Activated CD8-positive, alpha-beta memory T cell treated with anti-CD3 and anti-CD28 coated beads for 1 hour (primary cell): Measurements from ENCODE around the gene ITIH5.

Source experiments
- DNase-seq, 2 donors: peaks; one replicate each; pipeline ENCODE4 v3.0.0-alpha.2; 2020; ENCODE audit warnings: low read depth in 1 of 2; ENCODE audit errors: extremely low read depth in 1 of 2

Gene ITIH5

GRCh38 chr10:7553531-7553930 is 113.2 kb downstream of the ITIH5 start:
- DNase-seq = no peak

DNA sequence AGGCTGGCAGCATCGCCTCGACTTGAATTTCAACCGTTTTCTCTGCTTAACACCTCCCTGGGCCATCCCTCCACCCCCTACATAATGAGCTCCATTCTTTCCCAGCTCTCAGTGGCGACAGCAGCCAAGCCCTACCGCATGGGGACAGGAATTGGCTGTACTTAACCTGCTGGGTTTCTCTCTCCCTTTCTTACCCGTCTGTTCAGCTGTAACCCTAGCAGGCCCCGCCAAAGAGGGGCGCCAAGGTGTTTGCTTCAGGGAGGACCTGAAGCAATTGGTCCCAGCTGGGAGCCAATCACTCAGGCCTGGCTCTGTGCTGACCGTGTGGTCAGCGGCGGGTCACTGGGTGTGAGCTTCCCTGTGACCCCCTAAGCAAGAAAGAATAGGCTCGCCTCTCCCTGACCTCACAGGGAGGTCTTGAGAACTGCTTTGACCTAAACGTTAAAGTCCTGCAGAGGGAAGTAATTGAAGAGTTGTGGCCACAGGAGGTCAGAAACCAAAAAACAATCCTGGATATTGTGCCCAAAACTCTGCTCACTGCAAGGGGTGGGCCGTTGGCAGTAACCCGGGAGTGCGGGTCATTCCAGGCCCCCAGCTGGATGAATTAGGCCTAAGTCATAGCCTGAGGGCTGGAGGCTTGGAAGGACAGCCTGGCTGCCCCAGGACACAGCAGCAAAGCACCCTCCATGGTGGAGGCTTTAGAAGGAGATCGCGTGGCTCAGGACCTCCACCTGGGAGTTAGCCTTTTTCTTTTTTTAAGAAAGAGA is 114.6 kb downstream of the ITIH5 start:
- DNase-seq = no peak

DNA sequence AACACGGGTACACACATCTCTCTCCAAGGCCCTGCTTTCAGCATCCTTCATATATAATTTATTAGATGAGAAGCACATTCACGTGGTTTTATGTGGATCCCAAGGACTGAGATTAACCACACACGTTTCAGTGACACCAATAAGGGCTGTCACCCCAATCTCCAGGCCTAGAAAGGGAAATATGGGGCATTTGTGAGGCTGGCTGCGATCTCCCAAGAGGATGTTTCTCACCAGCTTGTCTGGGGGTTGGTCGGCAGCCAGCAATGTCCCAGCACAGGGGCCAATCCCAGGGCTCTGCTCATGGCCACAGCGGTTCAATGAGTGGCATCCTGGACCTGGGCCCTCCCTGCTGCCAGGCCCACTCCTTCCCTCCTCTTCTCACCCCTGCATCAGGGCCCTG is 115.5 kb downstream of the ITIH5 start:
- DNase-seq = no peak

- DNase-seq = no peak
Measured at GRCh38 chr10:7550013-7550412, 116.8 kb downstream of the ITIH5 start.

DNA sequence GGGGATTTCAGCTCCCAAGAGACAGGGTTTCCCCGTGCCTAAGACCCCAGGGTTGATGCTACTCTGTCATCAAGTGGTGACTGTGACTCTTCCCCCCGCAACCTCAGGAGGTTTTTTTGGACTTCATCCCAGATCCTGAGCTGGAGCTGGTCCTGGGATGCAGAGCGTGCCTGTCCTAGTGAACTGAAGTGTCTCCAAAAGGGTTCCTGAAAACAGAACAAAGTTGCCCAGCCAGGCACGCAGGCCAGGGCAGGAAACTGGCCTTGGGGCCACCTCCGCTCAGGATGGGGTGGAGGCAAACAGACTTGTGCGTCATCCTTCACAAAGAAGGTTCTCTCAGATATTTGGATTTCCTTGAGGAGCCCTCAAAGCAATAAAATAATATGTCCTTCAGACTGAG is 118.9 kb downstream of the ITIH5 start:
- no peak for DNase-seq

DNA sequence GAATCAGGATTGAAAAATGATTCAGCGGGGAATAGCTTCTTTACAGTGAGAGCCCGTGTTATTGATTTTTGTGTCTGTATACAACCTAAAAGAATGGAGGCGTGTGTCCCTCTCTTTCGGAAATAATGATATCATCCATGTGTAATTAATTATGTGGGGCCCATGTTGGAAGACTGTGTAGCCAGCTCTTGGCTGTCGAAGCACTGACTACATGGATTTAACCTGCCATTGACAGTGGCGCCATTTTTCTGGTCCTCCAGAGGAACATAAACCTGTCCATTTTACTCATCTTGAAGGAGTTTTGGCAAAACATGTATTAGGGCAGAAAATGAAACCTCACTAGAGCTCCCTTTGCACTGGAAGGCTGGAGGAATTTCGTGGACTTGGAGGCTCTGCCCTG is 119.6 kb downstream of the ITIH5 start:
- no peak for DNase-seq

DNA sequence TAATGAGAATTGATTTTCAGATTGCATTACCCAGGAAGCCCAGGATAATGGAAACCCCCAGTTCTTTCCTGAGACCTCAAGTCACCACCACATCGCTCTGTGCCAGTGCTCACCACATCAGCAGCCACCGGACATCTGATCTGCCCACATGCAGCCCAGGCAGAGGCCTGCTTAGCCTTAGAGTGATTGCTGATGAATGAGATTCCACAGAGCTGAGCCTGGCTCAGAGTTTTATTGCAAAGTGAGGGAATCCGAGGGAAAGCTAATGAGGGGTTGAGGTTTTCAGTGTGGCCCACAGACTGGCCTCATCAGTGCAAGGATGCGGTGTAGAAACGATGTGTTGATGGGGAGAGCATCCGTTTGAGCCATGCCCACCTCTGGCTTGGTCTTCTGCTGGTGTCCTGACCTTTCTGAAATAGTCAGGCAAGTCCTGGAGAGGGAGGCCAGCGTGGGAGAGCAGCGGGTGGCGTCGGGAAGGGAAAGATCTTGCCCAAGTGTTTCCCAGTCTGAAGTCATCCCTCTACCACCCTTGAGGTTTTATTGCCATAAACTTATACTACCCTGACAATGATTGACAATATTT is 120.3 kb downstream of the ITIH5 start:
- DNase-seq = no peak

DNA sequence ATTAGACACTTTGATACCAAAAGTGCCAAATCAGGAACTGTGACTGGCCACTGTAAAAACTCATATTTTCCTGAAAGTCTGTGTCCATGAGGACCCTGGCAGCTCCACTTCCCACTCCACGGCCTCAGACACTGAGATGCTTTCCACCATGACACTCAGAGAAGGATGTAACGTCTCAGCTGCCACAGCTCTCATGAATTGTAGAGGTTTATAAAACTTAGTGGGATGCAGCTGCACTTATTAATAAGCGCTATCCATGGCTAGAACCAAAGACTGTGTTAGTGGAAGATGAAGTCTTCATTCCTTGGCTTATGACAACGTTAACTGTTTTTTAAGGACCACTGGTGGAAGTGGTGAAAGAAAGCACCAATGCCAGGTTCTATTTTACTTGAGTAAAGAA is 121.0 kb downstream of the ITIH5 start:
- no peak for DNase-seq

DNA sequence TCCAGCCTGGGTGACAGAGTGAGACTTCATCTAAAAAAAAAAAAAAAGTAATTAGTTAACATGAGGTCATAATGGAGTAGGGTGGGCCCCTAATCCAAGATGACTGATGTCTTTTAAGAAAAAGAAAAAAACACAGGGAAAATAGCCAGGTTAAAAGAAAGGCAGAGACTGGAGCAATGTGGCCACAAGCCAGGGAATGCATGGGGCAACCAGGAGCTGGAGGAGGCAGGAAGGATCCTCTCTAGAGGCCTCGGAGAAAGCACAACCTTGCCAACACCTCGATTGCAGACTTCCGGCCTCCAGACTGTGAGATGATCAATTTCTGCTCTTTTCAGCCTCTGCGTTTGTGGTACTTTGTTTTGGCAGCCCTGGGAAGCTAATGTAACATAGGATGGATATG is 121.5 kb downstream of the ITIH5 start:
- DNase-seq = no peak

DNA sequence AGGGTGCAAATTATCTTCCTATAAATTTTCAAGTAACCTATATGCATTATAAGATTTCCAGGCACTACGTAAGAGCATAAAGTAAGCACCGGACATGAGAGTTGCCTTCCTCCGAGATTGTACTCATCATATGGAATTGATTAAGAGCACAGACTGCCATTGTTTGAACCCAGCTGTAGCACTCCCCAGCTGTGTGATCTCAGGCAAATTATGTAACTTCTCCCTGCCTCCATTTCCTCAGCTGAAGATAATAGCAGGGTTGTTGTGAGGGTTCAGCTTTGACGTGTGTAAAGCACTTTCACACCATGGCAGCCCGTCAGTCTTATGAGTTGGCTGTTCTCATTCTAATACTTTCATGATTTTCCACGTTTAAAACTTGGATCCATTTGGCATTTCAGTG is 122.6 kb downstream of the ITIH5 start:
- DNase-seq = no peak

DNA sequence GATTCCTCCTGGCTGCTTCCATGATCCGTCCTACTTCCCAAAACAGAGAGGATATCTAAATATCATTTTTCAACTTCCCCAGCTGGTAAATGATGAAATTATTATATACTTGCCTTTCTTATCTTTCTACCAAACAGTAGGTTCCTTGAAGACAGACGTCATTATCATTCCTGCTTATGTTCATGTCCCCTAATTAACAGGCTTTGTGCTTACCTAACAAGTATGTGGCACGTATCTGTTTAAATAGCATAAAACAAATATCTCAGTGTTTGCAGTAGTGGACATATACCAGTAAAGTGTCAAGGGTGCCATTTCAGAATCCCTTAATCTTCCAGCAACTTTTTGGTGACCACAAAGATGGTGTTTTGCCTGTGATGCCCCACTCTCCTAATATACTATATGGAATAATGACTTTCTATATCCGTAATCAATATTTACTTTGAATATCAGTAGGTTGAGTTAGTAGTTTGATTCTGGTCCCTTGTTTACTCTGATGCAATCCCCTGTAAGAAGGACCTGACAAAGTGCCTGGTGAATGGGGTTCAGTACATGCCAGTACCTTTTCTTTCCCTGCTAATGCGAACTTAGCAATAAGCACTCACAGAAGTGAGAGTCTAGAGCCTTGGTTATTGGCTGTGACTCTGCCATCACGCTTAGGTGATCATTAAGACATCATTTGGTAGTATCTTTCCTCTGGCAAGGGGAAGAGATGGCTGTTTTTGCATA is 124.4 kb downstream of the ITIH5 start:
- DNase-seq = no peak

- DNase-seq = no peak
Measured at GRCh38 chr10:7541137-7542087, 125.4 kb downstream of the ITIH5 start.

GRCh38 chr10:7538970-7539654 is 127.7 kb downstream of the ITIH5 start:
- DNase-seq = no peak

GRCh38 chr10:7537126-7537525 is 129.6 kb downstream of the ITIH5 start:
- no peak for DNase-seq

DNA sequence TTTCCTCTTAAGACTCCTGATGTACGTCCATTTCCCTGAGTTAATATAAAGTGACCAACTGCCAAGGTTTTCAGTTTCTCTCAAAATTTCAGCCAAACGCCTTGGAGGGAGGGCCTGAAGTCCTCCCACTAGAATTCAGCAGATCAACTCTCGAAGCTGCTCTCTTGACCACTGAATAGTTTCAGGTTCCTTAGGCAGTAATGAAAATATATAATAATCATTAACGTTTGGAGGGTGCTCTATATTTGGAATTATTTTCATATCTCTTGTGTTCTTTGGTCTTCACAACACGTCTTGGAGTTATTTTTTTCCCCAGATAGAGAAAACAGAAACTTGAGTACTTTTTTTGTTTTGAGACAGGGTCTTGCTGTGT is 132.3 kb downstream of the ITIH5 start:
- no peak for DNase-seq

DNA sequence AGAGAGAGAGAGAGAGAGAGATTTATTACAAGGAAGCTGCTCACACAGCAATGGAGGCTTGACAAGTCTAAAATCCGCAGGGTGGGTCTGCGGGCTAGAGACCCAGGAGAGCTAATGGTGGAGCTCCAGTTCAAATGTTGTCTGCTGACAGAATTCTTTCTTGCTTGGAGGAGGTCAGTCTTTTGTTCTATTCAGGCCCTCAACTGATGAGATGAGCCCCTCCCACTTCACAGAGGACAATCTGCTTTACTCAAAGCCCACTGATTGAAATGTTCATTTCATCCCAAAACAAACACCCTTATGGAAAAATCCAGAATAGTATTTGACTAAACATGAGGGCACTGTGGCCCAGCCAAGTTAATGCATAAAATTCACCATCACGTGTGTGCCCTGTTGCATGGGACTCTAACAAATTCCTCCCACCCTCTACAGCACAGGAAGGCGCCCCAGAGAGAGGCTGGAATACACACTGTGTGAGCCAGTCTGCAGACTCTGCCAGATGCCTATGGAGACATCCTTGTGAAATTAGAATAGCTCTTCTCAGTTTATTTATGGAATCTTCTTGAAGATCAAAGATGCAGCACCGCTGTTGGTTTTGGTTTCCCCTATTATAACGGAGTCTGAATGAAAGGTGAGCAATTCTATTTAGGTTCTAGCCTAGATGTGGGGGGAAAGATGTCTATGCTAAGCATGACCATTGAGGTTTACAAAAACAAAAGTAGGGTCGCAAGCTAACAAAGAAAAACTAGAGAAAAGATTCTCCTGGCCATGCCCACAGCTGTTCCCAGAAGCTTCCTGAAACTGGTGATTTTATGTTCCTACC is 132.9 kb downstream of the ITIH5 start:
- no peak for DNase-seq

DNA sequence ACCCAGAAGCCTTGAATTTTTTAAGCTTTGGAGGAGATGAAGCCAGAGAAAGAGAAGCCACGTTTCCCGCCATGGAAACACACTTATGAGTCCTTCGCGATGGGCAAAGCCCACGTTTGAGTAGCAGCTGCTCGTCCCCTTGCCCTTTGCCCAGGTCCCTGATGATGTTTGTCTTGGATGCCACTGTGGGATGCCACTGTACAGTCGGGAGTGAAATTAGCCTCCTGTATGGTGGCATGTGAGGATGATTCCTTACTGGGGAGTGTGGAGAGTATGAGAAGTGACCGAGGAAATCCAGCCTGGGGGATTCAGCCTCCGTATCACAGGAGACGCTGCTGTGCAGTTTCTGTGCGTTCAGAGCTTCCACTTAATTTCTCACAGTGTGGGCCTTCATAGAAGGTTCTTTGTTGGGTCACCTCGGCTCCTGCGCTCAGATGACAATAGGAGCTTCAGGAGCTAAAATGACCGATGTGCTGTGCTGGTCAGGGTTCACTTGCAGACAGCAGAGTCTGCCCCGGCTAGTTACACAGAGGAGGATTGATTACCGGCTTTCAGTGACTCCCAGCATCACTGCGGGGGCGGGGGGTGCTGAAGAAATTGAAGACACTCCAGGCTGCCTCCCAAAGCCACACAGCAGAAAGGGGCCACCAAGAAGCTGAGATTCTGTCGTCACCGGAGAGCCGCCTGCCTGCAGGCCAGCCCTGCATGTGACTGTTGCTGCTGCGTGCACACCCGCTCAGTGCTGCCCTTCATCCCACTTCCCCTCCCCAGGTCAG is 133.9 kb downstream of the ITIH5 start:
- no peak for DNase-seq

GRCh38 chr10:7529638-7530037 is 137.1 kb downstream of the ITIH5 start:
- DNase-seq = no peak

DNA sequence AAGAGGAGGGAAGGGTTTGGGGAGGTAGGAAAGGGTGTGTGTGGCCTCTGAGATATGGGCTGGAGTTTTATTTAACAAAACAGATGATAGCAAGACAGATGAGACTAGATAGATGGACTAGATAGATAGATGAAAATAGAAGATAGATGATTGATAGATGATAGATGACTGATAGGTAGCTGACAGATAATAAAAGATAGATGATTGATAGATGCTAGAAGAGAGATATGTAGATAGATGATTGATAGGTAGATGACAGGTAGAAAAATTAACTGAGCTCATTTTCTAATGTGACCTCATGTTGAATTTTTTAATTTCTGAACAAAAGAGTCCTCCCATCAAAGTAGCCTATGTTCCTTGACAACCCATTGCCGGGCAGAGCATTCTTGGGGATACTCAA is 139.3 kb downstream of the ITIH5 start:
- no peak for DNase-seq
